ENCODE results near the gene FAM118B.

The FAM118B gene

DNA sequence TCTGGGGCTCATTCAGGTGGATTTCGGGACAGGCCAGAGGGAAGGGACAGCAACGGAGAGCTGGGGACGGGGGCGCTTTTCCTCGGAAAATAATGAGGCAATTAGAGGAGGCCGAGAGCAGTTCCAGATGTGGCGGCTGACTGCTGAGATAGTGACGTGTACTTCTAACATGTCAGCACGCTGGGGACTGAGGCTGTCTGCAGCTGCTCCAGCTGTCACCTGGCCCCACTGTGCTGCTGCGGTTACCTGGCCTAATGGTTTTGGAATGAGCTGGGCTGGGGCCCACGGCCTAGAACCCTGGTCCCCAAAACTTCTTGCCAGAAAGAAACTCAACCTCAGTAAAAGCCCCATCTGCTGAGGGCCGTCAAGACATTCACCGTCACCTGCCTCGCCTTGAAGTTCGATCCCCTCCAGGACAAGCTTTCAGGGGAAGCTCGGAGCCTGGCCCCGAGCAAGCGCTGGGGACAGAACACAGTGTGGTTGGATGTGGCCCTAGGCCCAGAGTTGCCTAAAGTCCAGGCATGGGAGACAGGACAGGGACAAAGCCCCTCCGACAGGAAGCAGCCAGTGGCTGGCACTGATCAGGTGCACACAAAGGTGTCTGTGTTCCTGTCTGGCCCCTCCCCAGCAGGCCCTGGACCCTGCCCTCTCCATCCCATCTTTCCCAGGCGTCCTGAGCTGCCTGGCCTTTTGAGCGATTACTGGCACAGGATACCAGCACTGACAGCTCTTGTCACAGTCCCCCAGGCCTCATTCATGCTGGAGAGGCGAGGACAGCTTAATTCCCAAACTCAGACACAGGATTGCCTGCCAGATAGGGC, 22.3 kb upstream of the FAM118B start:
- no peak for TF ChIP-seq CTCF (IDR thresholded peaks at IDR 0.05; ENCODE audit: low read depth, low read length)
- no peaks in the 10 kb centered on the region for H3K27me3 ChIP-seq (ENCODE audit: insufficient read depth, low read depth, severe bottlenecking)
- no peak for DNase-seq
- H3K4me3 ChIP-seq (ENCODE audit: low read depth, low read length) = no peak overlapping the region
- no peaks in the 10 kb centered on the region for H3K9me3 ChIP-seq (ENCODE audit: severe bottlenecking)
- peaks cover 25% of the 10 kb centered on the region for H3K36me3 ChIP-seq
- H3K27ac ChIP-seq = no peak overlapping the region

GRCh38 chr11:126190792-126191191, 20.8 kb upstream of the FAM118B start:
- Histone ChIP-seq H3K4me3 (ENCODE audit: low read depth, low read length) (no peak overlapping the region), H3K27me3 (ENCODE audit: insufficient read depth, low read depth, severe bottlenecking) (no peaks in the 10 kb centered on the region), H3K9me3 (ENCODE audit: severe bottlenecking) (no peaks in the 10 kb centered on the region), H3K27ac (no peak overlapping the region), H3K36me3 (peaks cover 26% of the 10 kb centered on the region)
- DNase-seq = no peak
- TF ChIP-seq CTCF (IDR thresholded peaks at IDR 0.05; ENCODE audit: low read depth, low read length) = no peak

- no peak for TF ChIP-seq CTCF (IDR thresholded peaks at IDR 0.05; ENCODE audit: low read depth, low read length)
- Histone ChIP-seq H3K4me3 (ENCODE audit: low read depth, low read length) (no peak overlapping the region), H3K36me3 (peaks cover 32% of the 10 kb centered on the region), H3K27ac (no peak overlapping the region), H3K9me3 (ENCODE audit: severe bottlenecking) (no peaks in the 10 kb centered on the region), H3K27me3 (ENCODE audit: insufficient read depth, low read depth, severe bottlenecking) (no peaks in the 10 kb centered on the region)
- no peak for DNase-seq
Observed at GRCh38 chr11:126191379-126192073, 20.1 kb upstream of the FAM118B start.

DNA sequence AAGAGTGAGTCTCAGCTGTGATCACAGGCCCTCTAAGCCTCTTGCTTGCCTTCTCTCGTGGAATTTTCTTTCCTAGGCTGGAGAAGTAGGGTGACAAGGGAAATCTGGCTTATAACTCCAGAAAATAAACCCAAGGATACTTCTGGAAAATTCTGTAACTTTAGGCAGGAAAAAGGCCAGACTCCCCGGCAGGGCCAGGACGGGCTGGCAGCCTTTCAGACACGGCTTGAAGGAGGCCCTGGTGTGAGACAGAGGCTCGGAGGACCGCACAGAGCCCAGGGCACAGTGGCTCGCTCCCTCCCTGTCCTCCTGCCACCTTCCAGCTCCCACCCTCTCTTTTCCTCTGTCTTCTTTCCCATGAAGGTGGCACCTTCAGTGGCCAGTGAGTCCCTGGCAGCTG, 19.2 kb upstream of the FAM118B start:
- no peak for DNase-seq
- TF ChIP-seq CTCF (IDR thresholded peaks at IDR 0.05; ENCODE audit: low read depth, low read length) = no peak
- no peaks in the 10 kb centered on the region for H3K27me3 ChIP-seq (ENCODE audit: insufficient read depth, low read depth, severe bottlenecking)
- peaks cover 40% of the 10 kb centered on the region for H3K36me3 ChIP-seq
- peaks cover 3% of the 10 kb centered on the region for H3K9me3 ChIP-seq (ENCODE audit: severe bottlenecking)
- no peak overlapping the region for H3K4me3 ChIP-seq (ENCODE audit: low read depth, low read length)
- no peak overlapping the region for H3K27ac ChIP-seq

GRCh38 chr11:126193038-126193478, 18.5 kb upstream of the FAM118B start:
- Histone ChIP-seq H3K36me3 (peaks cover 46% of the 10 kb centered on the region), H3K4me3 (ENCODE audit: low read depth, low read length) (no peak overlapping the region), H3K9me3 (ENCODE audit: severe bottlenecking) (peaks cover 6% of the 10 kb centered on the region), H3K27ac (no peak overlapping the region), H3K27me3 (ENCODE audit: insufficient read depth, low read depth, severe bottlenecking) (no peaks in the 10 kb centered on the region)
- no peak for TF ChIP-seq CTCF (IDR thresholded peaks at IDR 0.05; ENCODE audit: low read depth, low read length)
- DNase-seq = no peak
